A549 (cell line): ENCODE data around the gene ABCA13. TPM values are rescaled to one million over a fixed set of nuclear protein-coding genes. Genes with fewer than 3 reads are reported as not detected.

Experiments used
- ATAC-seq, 2 experiments: fragments of 200-7000 bp in 1 of 2; fragments of >200 bp in 1 of 2; cut with Nextera tagmentation in 1 of 2; cut with Tn5 transposase in 1 of 2; 3 replicates each; pipeline versions ENCODE4 v1.8.0 to v1.9.1; 2018 to 2020; ENCODE audit warnings: mild to moderate bottlenecking in 1 of 2, moderate library complexity in 1 of 2
- CTCF ChIA-PET: fragments of 300-600 bp; sonication (Branson Sonifier 250); formaldehyde crosslinking; extraction: SDS; loops from one replicate; lab custom pipeline; 2021; ENCODE audit warnings: antibody characterized with exemption, inconsistent platforms; lab: Yijun Ruan, JAX
- POLR2A ChIA-PET: fragments of 350-600 bp; formaldehyde crosslinking; extraction: SDS; loops from one replicate; lab custom pipeline; 2021; ENCODE audit warnings: antibody characterized with exemption, inconsistent platforms; lab: Yijun Ruan, JAX
- DNase-seq, 2 experiments: peaks; one replicate each; pipeline versions ENCODE4 v3.0.0 to v3.0.0-alpha.2; 2011 to 2016; ENCODE audit warnings: low read depth in 1 of 2, low spot score in 1 of 2
- FAIRE-seq: peaks from 2 replicates; lab custom pipeline; 2011; peaks lifted over from hg19 to GRCh38; lab: Jason Lieb, UNC
- H3K27ac ChIP-seq, 2 experiments: fragments of >200 bp; sonication (Bioruptor Twin); formaldehyde crosslinking; 3 replicates each; pipeline ENCODE4 v1.5.1; 2016 to 2017
- H3K4me1 ChIP-seq: fragments of >200 bp; sonication (Bioruptor Twin); formaldehyde crosslinking; 3 replicates; pipeline ENCODE4 v1.6.1; 2016
- H3K4me2 ChIP-seq: fragments of >200 bp; sonication (Bioruptor Twin); formaldehyde crosslinking; 3 replicates; pipeline ENCODE4 v1.6.1; 2016
- H3K4me3 ChIP-seq: fragments of >200 bp; sonication (Bioruptor Twin); formaldehyde crosslinking; 3 replicates; pipeline ENCODE4 v1.5.1; 2016
- H3K9me3 ChIP-seq: fragments of >200 bp; sonication (Bioruptor Twin); formaldehyde crosslinking; 3 replicates; pipeline ENCODE4 v1.6.1; 2016
- BHLHE40 ChIP-seq: IDR thresholded peaks from 2 replicates; pipeline ENCODE4 v1.6.1; 2012; ENCODE audit warnings: low read depth, low read length, inconsistent platforms
- CBX2 ChIP-seq: fragments of 200-600 bp; sonication (generic); IDR thresholded peaks from 2 replicates; pipeline ENCODE4 v1.6.1; 2016; ENCODE audit warnings: low read depth, mild to moderate bottlenecking, borderline replicate concordance
- CBX8 ChIP-seq: fragments of 200-600 bp; sonication (generic); IDR thresholded peaks from 2 replicates; pipeline ENCODE4 v1.6.1; 2016
- CEBPB ChIP-seq, 2 experiments: fragments of >200 bp in 1 of 2; sonication (Bioruptor Twin) in 1 of 2; formaldehyde crosslinking in 1 of 2; IDR thresholded peaks; 2 replicates each; pipeline ENCODE4 v1.6.1; 2012 to 2016
- ELK1 ChIP-seq: fragments of 150-350 bp; IDR thresholded peaks from 2 replicates; pipeline ENCODE4 v1.6.1; 2014; ENCODE audit warnings: low read depth, mild to moderate bottlenecking, low read length
- EP300 ChIP-seq, 2 experiments: fragments of >200 bp; sonication (Bioruptor Twin); formaldehyde crosslinking; IDR thresholded peaks; 2 replicates in 1 of 2; 3 replicates in 1 of 2; pipeline ENCODE4 v1.6.1; 2016 to 2017
- ESRRA ChIP-seq: fragments of 150-350 bp; IDR thresholded peaks from 2 replicates; pipeline ENCODE4 v1.6.1; 2014; ENCODE audit warnings: mild to moderate bottlenecking, low read length, borderline replicate concordance
- FOSB ChIP-seq: fragments of 250-450 bp; sonication (Bioruptor Pico); IDR thresholded peaks from 2 replicates; pipeline ENCODE4 v1.5.0; 2020; ENCODE audit warnings: mild to moderate bottlenecking, moderate library complexity
- FOSL2 ChIP-seq, 2 experiments: fragments of 450-650 bp in 1 of 2; fragments of >200 bp in 1 of 2; sonication (Bioruptor Twin) in 1 of 2; formaldehyde crosslinking; IDR thresholded peaks; 2 replicates each; pipeline versions ENCODE4 v1.5.0 to v1.6.1; 2016 to 2020; ENCODE audit warnings: mild to moderate bottlenecking in 1 of 2, moderate library complexity in 1 of 2
- GATA3 ChIP-seq: IDR thresholded peaks from 2 replicates; pipeline ENCODE4 v1.6.1; 2012; ENCODE audit warnings: borderline replicate concordance
- HDAC2 ChIP-seq: fragments of 200-600 bp; sonication (generic); IDR thresholded peaks from 2 replicates; pipeline ENCODE4 v1.6.1; 2016
- HMGXB4 ChIP-seq: fragments of 250-450 bp; sonication (Bioruptor Pico); IDR thresholded peaks from 2 replicates; pipeline ENCODE4 v1.5.0; 2021; ENCODE audit warnings: mild to moderate bottlenecking, moderate library complexity, borderline replicate concordance
- HOXA7 ChIP-seq: fragments of 250-450 bp; sonication (Bioruptor Pico); IDR thresholded peaks from 2 replicates; pipeline ENCODE4 v1.5.0; 2020; ENCODE audit warnings: mild to moderate bottlenecking, moderate library complexity
- HOXB13 ChIP-seq: fragments of 250-450 bp; sonication (Bioruptor Pico); IDR thresholded peaks from 2 replicates; pipeline ENCODE4 v1.5.0; 2020; ENCODE audit warnings: low read depth, mild to moderate bottlenecking, moderate library complexity
- JUN ChIP-seq, 2 experiments: fragments of >200 bp; sonication (Bioruptor Twin); formaldehyde crosslinking; IDR thresholded peaks; 2 replicates in 1 of 2; 3 replicates in 1 of 2; pipeline ENCODE4 v1.6.1; 2016 to 2017
- JUNB ChIP-seq: fragments of >200 bp; sonication (Bioruptor Twin); formaldehyde crosslinking; IDR thresholded peaks from 2 replicates; pipeline ENCODE4 v1.6.1; 2016
- KDM1A ChIP-seq: fragments of 200-600 bp; sonication (generic); IDR thresholded peaks from 2 replicates; pipeline ENCODE4 v1.6.1; 2016; ENCODE audit warnings: low read depth, mild to moderate bottlenecking
- KDM5A ChIP-seq: fragments of 200-600 bp; sonication (generic); IDR thresholded peaks from 2 replicates; pipeline ENCODE4 v1.6.1; 2016; ENCODE audit warnings: antibody characterized with exemption, mild to moderate bottlenecking
- MAFK ChIP-seq: fragments of 450-650 bp; IDR thresholded peaks from 2 replicates; pipeline ENCODE4 v1.6.1; 2014; ENCODE audit not compliant: partially characterized antibody
- MAX ChIP-seq: IDR thresholded peaks from 2 replicates; pipeline ENCODE4 v1.6.1; 2012
- NR3C1 ChIP-seq: fragments of >200 bp; sonication (Bioruptor Twin); formaldehyde crosslinking; IDR thresholded peaks from 3 replicates; pipeline ENCODE4 v1.6.1; 2017
- POLR2A ChIP-seq: IDR thresholded peaks from 2 replicates; pipeline ENCODE4 v1.6.1; 2012; ENCODE audit warnings: mild to moderate bottlenecking, low read length
- POLR2AphosphoS2 ChIP-seq: conservative IDR thresholded peaks from 2 replicates; pipeline ENCODE4 v1.6.1; 2012; ENCODE audit warnings: low read length, improper control_type of control experiment, inconsistent platforms
- RAD21 ChIP-seq, 2 experiments: fragments of >200 bp in 1 of 2; sonication (Bioruptor Twin) in 1 of 2; formaldehyde crosslinking in 1 of 2; IDR thresholded peaks in 1 of 2; conservative IDR thresholded peaks in 1 of 2; 2 replicates in 1 of 2; 3 replicates in 1 of 2; pipeline ENCODE4 v1.6.1; 2012 to 2018; ENCODE audit warnings: inconsistent platforms in 1 of 2
- RARB ChIP-seq: fragments of 250-450 bp; sonication (Bioruptor Pico); IDR thresholded peaks from 2 replicates; pipeline ENCODE4 v1.8.0; 2021; ENCODE audit warnings: mild to moderate bottlenecking, moderate library complexity
- SREBF2 ChIP-seq: fragments of 450-650 bp; IDR thresholded peaks from 2 replicates; pipeline ENCODE4 v1.6.1; 2014; ENCODE audit warnings: mild to moderate bottlenecking, moderate library complexity
- ZC3H11A ChIP-seq: fragments of 450-650 bp; IDR thresholded peaks from 2 replicates; pipeline ENCODE4 v1.6.1; 2014; ENCODE audit warnings: antibody characterized with exemption, mild to moderate bottlenecking
- ZNF302 ChIP-seq: fragments of 250-450 bp; sonication (Bioruptor Pico); IDR thresholded peaks from 2 replicates; pipeline ENCODE4 v1.9.0; 2021; ENCODE audit warnings: inconsistent platforms, mild to moderate bottlenecking, moderate library complexity
- WGBS: methylation state at CpG from one replicate; pipeline ENCODE4 v1.1.6; 2017; ENCODE audit errors: missing lambda C conversion rate; 5-methylcytosine and 5-hydroxymethylcytosine counted together
- polyA plus RNA-seq, 4 experiments: library from polyadenylated mRNA; depleted of rRNA in 3 of 4; stranded (reverse); fragments of >200 nt; fragmentation: RNase III in 1 of 4; extraction: RNeasy Plus Mini Kit Qiagen cat#74134 plus additional on column Dnase treatment in 1 of 4; gene quantifications; 2 replicates in 3 of 4; 3 replicates in 1 of 4; pipeline ENCODE4 v1.2.3, GENCODE V29; 2011 to 2017

Gene ABCA13
- polyA plus RNA-seq, 2 of the 4 experiments (the other 2 are of a cell fraction), result 0.01 TPM; not detected in 1

GRCh38 chr7:48140001-48140681 lies 31.1 kb upstream of the ABCA13 start:
- H3K4me1 ChIP-seq, result peaks cover 30% of the 10 kb centered on the region
- ChIA-PET POLR2A (no interaction called here), CTCF (interaction anchor here (1.5 to 6.9 kb wide), 2 partner anchors 14 to 30 kb away, joined by 4 to 40 read pairs; no protein-coding TSS in a partner anchor)
- TF ChIP-seq GATA3, result peak; percentile 72; the same call in 1 of the 2 replicates
- TF ChIP-seq ESRRA, result no peak
- TF ChIP-seq JUN (IDR thresholded peaks at IDR 0.05), result 0 out of 5 replicates have a peak, but pooled peaks of 1 of the 2 experiments have one; percentile 30
- TF ChIP-seq KDM5A, result no peak
- TF ChIP-seq BHLHE40, result no peak
- no peak for TF ChIP-seq HDAC2
- TF ChIP-seq EP300 (IDR thresholded peaks at IDR 0.05), result 0 out of 5 replicates have a peak, but pooled peaks of 1 of the 2 experiments have one; percentile 24
- no peak overlapping the region for H3K4me3 ChIP-seq
- H3K4me2 ChIP-seq, result peak overlapping the region; percentile 62
- FAIRE-seq, result no peak
- ATAC-seq, result peak; percentile 31 to 77; a peak in 3 of 6 replicates
- peak overlapping the region in 1 of 2 experiments; percentile 48; a peak in 4 of 6 replicates for H3K27ac ChIP-seq
- H3K9me3 ChIP-seq, result 0 out of 3 replicates have a peak, but pooled peaks cover 6% of the 10 kb centered on the region
- DNase-seq, result peak in 1 of 2 experiments; percentile 82
- 53% methylated on average over 7 of the region's 7 CpGs for WGBS

GRCh38 chr7:48141521-48141920 lies 29.7 kb upstream of the ABCA13 start:
- POLR2A ChIA-PET, result no interaction called here
- no peak for FAIRE-seq
- CTCF ChIA-PET, result interaction anchor here (6.9 kb wide), 1 partner anchor 13 kb away, joined by 40 read pairs; no protein-coding TSS in a partner anchor

GRCh38 chr7:48144291-48144768 lies 26.9 kb upstream of the ABCA13 start:
- FAIRE-seq (no peak), DNase-seq (peak in 1 of 2 experiments; percentile 68), ATAC-seq (peak in 1 of 2 experiments; percentile 52; a peak in 3 of 6 replicates)
- CTCF ChIA-PET, result interaction anchor here (1.4 to 6.9 kb wide), 4 partner anchors 8 to 153 kb away, joined by 5 to 40 read pairs (median 6); no protein-coding TSS in a partner anchor
- Histone ChIP-seq H3K4me2 (peak overlapping the region; percentile 44; the same call in 2 of the 3 replicates), H3K27ac (0 out of 6 replicates have a peak overlapping the region, but pooled peaks of 1 of the 2 experiments have one; percentile 11), H3K4me3 (no peak overlapping the region), H3K9me3 (0 out of 3 replicates have a peak, but pooled peaks cover 6% of the 10 kb centered on the region), H3K4me1 (peaks cover 26% of the 10 kb centered on the region)
- WGBS, result 9% methylated on average over 4 of the region's 4 CpGs
- POLR2A ChIA-PET, result no interaction called here
- TF ChIP-seq HDAC2 (no peak), ZC3H11A (no peak), EP300 (IDR thresholded peaks at IDR 0.05) (no peak), SREBF2 (no peak), CBX2 (no peak), RAD21 (conservative IDR thresholded peaks at IDR 0.05 in 1 of 2, IDR thresholded peaks at IDR 0.05 in 1 of 2) (no peak), FOSB (CRISPR knock-in tag) (no peak), JUNB (no peak), MAX (no peak), POLR2AphosphoS2 (no peak), CEBPB (IDR thresholded peaks at IDR 0.05) (no peak), HMGXB4 (CRISPR knock-in tag) (no peak)

More at GRCh38 chr7:48141521-48141920, 29.7 kb upstream of the ABCA13 start:
- Histone ChIP-seq H3K9me3 (0 out of 3 replicates have a peak, but pooled peaks cover 6% of the 10 kb centered on the region), H3K4me2 (no peak overlapping the region), H3K4me3 (no peak overlapping the region), H3K4me1 (peaks cover 30% of the 10 kb centered on the region), H3K27ac (no peak overlapping the region)
- 79% methylated on average over 1 of the region's 1 CpG for WGBS
- DNase-seq (no peak), ATAC-seq (no peak)
- TF ChIP-seq KDM1A, result no peak
- TF ChIP-seq MAX, result no peak
- no peak for TF ChIP-seq HOXA7 (CRISPR knock-in tag)
- no peak for TF ChIP-seq ZNF302 (CRISPR knock-in tag)
- no peak for TF ChIP-seq ELK1
- no peak for TF ChIP-seq ZC3H11A
- no peak for TF ChIP-seq POLR2AphosphoS2
- TF ChIP-seq MAFK, result no peak
- no peak for TF ChIP-seq JUN (IDR thresholded peaks at IDR 0.05)
- TF ChIP-seq FOSL2 (IDR thresholded peaks at IDR 0.05), result no peak
- TF ChIP-seq FOSL2 (CRISPR knock-in tag; IDR thresholded peaks at IDR 0.05), result no peak
- no peak for TF ChIP-seq SREBF2
- no peak for TF ChIP-seq POLR2A
- no peak for TF ChIP-seq RARB (CRISPR knock-in tag)
- no peak for TF ChIP-seq NR3C1
- TF ChIP-seq HOXB13 (CRISPR knock-in tag), result no peak
- no peak for TF ChIP-seq CBX8
